Activated CD8-positive, alpha-beta memory T cell treated with anti-CD3 and anti-CD28 coated beads for 24 hours (primary cell): ENCODE data around the gene NTMT1.

ENCODE experiments used
- DNase-seq: peaks from one replicate; pipeline ENCODE4 v3.0.0-alpha.2; 2020

NTMT1 gene

DNA sequence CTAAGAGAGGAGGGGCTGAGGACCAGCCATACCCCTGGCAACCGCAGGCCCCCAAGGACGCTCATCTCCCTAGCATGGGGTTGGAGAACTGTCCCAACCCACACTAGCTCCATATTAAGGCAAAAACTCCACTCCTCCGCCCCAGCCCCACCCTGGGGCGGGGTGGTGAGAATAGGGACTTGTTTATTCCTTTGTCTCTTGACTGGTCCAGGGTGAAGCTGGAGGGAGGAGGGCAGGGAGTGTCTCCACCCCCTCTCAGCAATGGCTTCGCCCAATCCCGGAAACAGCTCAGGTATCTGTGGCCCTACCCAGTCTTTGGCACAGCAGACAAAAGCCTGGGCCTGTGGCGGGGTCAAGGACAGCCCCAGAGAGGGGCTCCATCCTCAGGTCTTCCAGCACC, 56.4 kb downstream of the NTMT1 start:
- DNase-seq: no peak

DNA sequence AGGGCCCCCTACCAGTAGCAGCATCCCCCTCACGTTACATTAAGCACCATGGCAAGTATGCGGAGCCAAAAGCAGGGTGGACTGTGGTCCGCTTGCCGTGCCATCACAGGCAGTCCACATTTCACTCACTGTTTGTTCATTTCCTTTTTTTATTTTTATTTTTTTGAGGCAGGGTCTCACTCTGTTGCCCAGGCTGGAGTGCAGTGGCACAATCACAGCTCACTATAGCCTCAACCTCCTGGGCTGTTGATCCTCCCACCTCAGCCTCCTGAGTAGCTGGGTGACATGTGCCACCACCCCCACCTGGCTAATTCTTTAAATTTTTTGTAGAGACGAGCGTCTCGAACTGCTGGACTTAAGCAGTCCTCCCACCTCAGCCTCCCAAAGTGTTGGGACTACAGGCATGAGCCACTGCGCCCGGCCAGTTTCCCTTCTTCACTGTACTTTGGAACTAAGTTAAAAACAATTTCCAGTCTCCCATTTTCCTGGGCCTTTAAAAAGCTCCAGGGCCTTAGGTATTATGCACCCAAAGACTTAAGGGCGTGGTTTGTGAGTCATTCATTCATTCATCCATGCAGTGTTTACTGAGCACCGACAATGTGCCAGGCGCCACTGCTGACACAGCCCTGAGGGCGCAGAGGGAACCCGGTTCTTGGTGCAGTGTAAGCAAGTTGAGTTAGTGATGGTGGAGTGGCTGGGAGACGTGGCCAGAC, 59.4 kb downstream of the NTMT1 start:
- DNase-seq: no peak
